ENCODE data around the gene RPS6KA5.
A peak's percentile ranks its signal among the peaks of the same experiment; 100 is the strongest.

The RPS6KA5 gene

DNA sequence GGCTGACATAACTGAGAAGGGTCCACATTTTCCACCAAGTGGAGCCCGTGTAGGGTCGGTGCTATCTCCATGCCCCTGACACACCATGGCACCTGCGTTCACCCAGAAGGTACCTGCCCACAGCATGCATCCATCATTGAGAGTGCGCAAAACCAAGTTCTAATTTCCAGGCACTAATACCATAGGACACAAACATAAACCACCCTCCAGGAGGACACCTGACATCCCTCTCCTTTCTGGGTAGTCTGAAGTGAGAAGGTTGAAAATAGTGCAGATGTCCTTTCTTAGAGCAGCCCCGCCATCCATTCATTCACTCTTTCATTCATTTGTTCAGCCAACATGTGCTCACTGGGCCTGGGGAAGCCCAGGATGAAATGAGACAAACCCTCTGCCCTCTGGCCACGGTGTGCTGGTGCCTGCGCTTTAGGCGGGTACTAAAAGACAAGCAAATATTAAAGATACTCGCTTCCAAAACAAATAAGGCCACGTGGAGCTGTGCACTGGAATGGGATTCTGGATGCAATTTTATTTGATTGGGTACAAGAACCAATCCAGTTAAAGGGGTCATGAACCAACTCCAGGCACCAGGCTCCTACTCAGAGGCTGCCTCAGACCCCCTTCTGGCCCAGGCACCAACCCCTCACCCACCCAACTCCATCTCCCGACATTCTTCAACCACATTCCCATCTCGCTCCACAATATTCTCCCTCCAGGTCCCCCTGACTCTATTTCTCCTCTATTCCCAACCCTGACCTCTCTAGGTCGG lies 245.5 kb downstream of the RPS6KA5 start:
- H3K4me3 ChIP-seq (ENCODE audit: control insufficient read depth, low read depth, low read length) = peak overlapping the region; percentile 80
- TF ChIP-seq, protein P1, sequence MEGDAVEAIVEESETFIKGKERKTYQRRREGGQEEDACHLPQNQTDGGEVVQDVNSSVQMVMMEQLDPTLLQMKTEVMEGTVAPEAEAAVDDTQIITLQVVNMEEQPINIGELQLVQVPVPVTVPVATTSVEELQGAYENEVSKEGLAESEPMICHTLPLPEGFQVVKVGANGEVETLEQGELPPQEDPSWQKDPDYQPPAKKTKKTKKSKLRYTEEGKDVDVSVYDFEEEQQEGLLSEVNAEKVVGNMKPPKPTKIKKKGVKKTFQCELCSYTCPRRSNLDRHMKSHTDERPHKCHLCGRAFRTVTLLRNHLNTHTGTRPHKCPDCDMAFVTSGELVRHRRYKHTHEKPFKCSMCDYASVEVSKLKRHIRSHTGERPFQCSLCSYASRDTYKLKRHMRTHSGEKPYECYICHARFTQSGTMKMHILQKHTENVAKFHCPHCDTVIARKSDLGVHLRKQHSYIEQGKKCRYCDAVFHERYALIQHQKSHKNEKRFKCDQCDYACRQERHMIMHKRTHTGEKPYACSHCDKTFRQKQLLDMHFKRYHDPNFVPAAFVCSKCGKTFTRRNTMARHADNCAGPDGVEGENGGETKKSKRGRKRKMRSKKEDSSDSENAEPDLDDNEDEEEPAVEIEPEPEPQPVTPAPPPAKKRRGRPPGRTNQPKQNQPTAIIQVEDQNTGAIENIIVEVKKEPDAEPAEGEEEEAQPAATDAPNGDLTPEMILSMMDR (IDR thresholded peaks at IDR 0.05; ENCODE audit: control insufficient read depth, insufficient read depth, low read depth, low read length, missing control alignments) = no peak
- DNase-seq (ENCODE audit: low read depth) = no peak

DNA sequence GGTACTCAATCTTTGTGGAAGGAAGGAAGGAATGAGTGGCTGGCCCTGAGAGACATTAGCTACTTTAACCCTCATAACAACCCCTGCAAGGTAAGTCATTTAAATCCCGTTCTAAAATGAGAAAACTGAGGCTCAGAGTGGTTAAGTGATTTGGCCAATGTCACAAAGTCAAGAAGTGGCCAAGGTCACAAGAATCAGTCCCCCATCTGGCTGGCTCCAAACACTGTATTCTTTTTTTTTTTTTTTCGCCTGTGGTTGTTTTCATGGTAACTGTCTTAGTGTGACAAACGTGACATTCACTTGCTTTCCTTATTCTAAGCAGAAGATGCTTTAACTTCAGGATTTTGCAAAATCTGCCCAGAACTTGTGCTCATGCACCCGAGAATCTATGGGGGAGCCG lies 247.0 kb downstream of the RPS6KA5 start:
- TF ChIP-seq, protein P1 (IDR thresholded peaks at IDR 0.05; ENCODE audit: control insufficient read depth, insufficient read depth, low read depth, low read length, missing control alignments) = no peak
- no peak for DNase-seq (ENCODE audit: low read depth)
- H3K4me3 ChIP-seq (ENCODE audit: control insufficient read depth, low read depth, low read length) = no peak overlapping the region

DNA sequence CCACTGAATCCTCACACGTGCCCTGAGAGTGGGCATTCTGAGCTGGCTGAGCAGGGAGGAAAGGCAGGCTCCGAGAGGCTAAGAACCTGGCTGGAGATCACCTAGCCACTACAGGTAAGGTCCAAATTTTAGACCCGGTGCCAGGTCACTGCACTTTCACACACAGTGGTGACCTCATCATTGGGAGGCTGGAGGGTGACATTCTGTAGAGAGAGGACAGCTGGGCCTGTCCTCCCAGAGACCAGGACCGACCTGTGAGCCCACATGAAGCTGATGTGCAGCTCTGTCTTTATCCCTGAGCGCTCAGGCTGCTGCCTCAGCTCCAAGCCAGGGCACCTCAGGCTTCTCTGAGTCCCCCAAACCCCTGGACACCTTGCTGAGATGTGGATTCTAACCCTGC lies 248.3 kb downstream of the RPS6KA5 start:
- H3K4me3 ChIP-seq (ENCODE audit: control insufficient read depth, low read depth, low read length) = no peak overlapping the region
- TF ChIP-seq, protein P1 (IDR thresholded peaks at IDR 0.05; ENCODE audit: control insufficient read depth, insufficient read depth, low read depth, low read length, missing control alignments) = no peak
- DNase-seq (ENCODE audit: low read depth) = no peak

DNA sequence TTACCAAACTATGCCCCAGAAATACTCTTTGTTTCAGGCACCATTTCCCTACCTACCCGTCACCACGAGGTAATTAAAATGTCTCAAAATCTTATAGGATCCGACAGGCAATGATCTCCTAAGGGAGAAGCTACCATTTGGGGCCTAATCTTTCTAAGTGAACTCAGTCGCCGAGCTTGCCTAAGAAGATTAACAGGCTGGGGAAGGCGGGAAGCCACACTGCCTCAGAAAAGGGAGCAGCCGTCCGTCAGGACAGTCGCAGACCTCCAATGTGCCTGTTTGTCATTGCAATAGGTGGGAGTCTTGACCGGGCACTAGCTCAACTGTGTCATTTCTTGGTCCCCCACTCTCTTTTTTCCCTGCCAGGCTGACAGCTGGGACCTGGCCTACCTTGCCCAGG lies 248.8 kb downstream of the RPS6KA5 start:
- TF ChIP-seq, protein P1 (IDR thresholded peaks at IDR 0.05; ENCODE audit: control insufficient read depth, insufficient read depth, low read depth, low read length, missing control alignments) = no peak
- no peak for DNase-seq (ENCODE audit: low read depth)
- H3K4me3 ChIP-seq (ENCODE audit: control insufficient read depth, low read depth, low read length) = no peak overlapping the region

DNA sequence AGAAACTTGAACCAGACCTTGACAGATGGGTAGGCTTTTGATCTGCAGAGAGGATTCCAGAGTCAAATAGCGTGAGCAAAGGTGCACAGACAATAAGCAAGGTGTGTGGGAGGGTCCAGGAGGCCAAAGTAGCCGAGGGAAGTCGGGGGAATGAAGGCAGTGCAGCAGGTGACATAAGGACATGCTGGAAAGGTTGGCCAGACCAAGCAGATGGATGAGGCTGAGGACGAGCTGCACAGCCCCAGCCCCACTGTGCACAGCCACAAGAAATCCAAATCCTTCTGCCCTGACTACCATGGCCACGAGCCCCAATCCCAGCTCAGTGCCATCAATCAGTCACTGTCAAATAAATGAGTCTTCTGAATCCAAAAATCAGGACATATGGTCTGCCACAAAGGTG lies 249.6 kb downstream of the RPS6KA5 start:
- H3K4me3 ChIP-seq (ENCODE audit: control insufficient read depth, low read depth, low read length) = no peak overlapping the region
- DNase-seq (ENCODE audit: low read depth) = no peak
- TF ChIP-seq, protein P1 (IDR thresholded peaks at IDR 0.05; ENCODE audit: control insufficient read depth, insufficient read depth, low read depth, low read length, missing control alignments) = no peak

DNA sequence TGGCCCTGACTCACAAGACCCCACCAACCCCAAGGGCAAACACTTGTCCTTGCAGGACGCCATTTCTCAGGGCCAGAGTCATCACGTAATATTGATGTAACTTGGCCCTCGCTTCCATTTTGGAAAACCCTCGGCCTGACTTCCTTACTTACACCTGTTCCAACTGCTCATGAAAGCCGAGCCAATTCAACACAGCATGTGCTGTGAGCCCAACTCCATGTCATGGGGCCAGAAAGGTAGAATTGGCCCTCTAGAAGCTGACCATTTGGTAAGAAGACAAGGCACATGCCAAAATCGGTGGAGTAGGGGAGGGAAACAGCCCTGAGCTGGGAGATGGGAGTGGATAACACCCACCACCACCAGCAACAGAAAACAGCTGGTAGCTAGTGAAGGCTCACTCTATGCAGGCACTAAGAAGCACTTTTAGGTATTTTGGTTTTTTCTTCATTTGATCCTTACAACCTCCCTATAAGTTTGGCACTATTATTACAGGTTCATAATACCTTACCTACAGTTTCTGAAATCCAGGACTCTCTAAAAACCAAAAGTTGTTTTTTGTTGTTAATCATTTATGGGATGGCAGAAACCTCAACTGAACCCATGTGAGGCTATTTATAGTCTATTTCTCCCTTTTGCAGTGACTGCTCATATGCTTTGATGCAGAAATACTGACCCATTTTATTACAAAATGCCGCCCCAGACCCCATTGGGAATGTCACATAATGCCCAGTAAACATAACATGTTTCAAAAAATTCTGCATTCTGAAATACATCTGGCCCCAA lies 250.7 kb downstream of the RPS6KA5 start:
- H3K4me3 ChIP-seq (ENCODE audit: control insufficient read depth, low read depth, low read length) = no peak overlapping the region
- DNase-seq (ENCODE audit: low read depth) = no peak
- TF ChIP-seq, protein P1 (IDR thresholded peaks at IDR 0.05; ENCODE audit: control insufficient read depth, insufficient read depth, low read depth, low read length, missing control alignments) = no peak

All from AG09309 (cell line).